Measurements from ENCODE around the gene LCT. TPM values are rescaled to one million over a fixed set of nuclear protein-coding genes. Genes with fewer than 3 reads are reported as not detected.

The LCT gene
- total RNA-seq, 1 experiment from 2014 or later: not detected

DNA sequence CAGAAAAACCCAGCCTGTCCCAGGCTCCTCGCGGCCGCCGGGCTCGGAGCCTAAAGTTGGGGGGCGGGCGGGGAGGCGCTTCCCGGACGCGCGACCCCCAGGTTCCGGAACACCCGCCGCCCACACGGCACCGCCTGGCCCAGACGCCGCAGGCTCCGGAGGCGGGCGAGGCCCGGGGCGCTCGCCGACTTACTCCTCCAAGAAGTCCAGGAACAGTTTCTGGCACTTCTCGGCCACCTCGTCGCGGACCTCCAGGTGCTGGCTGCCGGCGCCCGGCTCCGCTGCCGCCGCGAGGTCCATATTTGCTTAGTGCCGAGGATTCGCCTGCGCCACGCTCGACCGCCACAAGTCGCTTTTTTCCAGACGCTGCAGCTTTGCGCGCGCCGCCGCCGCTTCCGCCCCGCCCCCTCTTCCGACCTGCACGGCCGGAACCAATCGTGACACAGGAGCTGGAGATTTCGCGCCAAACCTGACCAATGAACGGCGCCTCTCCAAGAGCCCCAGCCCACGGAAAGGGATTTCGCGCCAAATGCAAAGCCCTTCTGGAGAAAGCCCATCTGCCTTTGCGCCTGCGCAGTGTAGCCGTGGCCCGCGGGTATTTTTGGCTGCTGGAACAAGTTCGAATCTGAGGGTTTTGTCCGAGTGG, 39.2 kb upstream of the LCT start, which contains the start of gene MCM6:
Gene MCM6, minus strand, starts transcription at position 378 of the 646 bp plus-strand sequence. Its CDS starts 78 bp downstream, at position 300.
- peak within 1 kb of the TSS; percentile 89 for H2AFZ ChIP-seq (ENCODE audit: low read length)
- TF ChIP-seq EZH2 (IDR thresholded peaks at IDR 0.05; ENCODE audit: low read length, unreplicated experiment) (no peak), EZH2phosphoT487 (IDR thresholded peaks at IDR 0.05; ENCODE audit: borderline replicate concordance, low read length) (no peak), CTCF (conservative IDR thresholded peaks at IDR 0.05; ENCODE audit: low read depth, low read length) (no peak)
- H3K27me3 ChIP-seq (ENCODE audit: low read length): no peaks in the 10 kb centered on the region
- H3K9me3 ChIP-seq (ENCODE audit: low read length): no peaks in the 10 kb centered on the region
- ATAC-seq: peak; percentile 92
- peak within 1 kb of the TSS; percentile 97 for H3K9ac ChIP-seq (ENCODE audit: low read length)
- H3K36me3 ChIP-seq (ENCODE audit: low read depth, low read length): peaks cover 6% of the 10 kb centered on the region; the same call in 1 of the 2 replicates
- peak within 1 kb of the TSS; percentile 89 for H3K4me3 ChIP-seq (ENCODE audit: low read length)
- peak; percentile 99 for DNase-seq
- no TSS peak for BruUV-seq (replicated peaks)
- H3K4me2 ChIP-seq (ENCODE audit: low read length): peak within 1 kb of the TSS; percentile 80
- peak within 1 kb of the TSS; percentile 55 for H3K27ac ChIP-seq (ENCODE audit: low read length)
- CTCF ChIA-PET: interaction anchor here (0.7 to 1.0 kb wide), 2 partner anchors 38 to 368 kb away, joined by 4 to 5 read pairs; no protein-coding TSS in a partner anchor
- POLR2A ChIA-PET (ENCODE audit: unreplicated experiment): interaction anchor here (0.6 to 0.7 kb wide), 2 partner anchors 10 to 18 kb away, joined by 3 to 4 read pairs; no protein-coding TSS in a partner anchor
- peaks cover 27% of the 10 kb centered on the region for H4K20me1 ChIP-seq (ENCODE audit: low read length)
- intact Hi-C loops (cut with micrococcal nuclease): no loop called here
- peaks cover 36% of the 10 kb centered on the region for H3K79me2 ChIP-seq (ENCODE audit: low read length)
- no peaks in the 10 kb centered on the region for H3F3A ChIP-seq (ENCODE audit: low read length, unreplicated experiment)
- H3K9me2 ChIP-seq (replicated peaks; ENCODE audit: low read length): no peaks in the 10 kb centered on the region
- peaks cover 17% of the 10 kb centered on the region for H3K4me1 ChIP-seq (ENCODE audit: insufficient read depth, low read length)

- BruUV-seq (replicated peaks): no TSS peak
- peaks cover 6% of the 10 kb centered on the region; the same call in 1 of the 2 replicates for H3K36me3 ChIP-seq (ENCODE audit: low read depth, low read length)
- H3K9ac ChIP-seq (ENCODE audit: low read length): peak overlapping the region; percentile 97
- peak overlapping the region; percentile 89 for H3K4me3 ChIP-seq (ENCODE audit: low read length)
- peaks cover 27% of the 10 kb centered on the region for H4K20me1 ChIP-seq (ENCODE audit: low read length)
- peak; percentile 73 for ATAC-seq
- CTCF ChIA-PET: interaction anchor here (1.0 kb wide), 1 partner anchor 39 kb away, joined by 5 read pairs; no protein-coding TSS in a partner anchor
- peak overlapping the region; percentile 80 for H3K4me2 ChIP-seq (ENCODE audit: low read length)
- intact Hi-C loops (cut with micrococcal nuclease): no loop called here
- H3K27me3 ChIP-seq (ENCODE audit: low read length): no peaks in the 10 kb centered on the region
- peak; percentile 49 for DNase-seq
- TF ChIP-seq EZH2 (IDR thresholded peaks at IDR 0.05; ENCODE audit: low read length, unreplicated experiment): no peak
- TF ChIP-seq CTCF (conservative IDR thresholded peaks at IDR 0.05; ENCODE audit: low read depth, low read length): no peak
- TF ChIP-seq EZH2phosphoT487 (IDR thresholded peaks at IDR 0.05; ENCODE audit: borderline replicate concordance, low read length): no peak
- H2AFZ ChIP-seq (ENCODE audit: low read length): peak overlapping the region; percentile 89
- no peaks in the 10 kb centered on the region for H3K9me3 ChIP-seq (ENCODE audit: low read length)
- peaks cover 36% of the 10 kb centered on the region for H3K79me2 ChIP-seq (ENCODE audit: low read length)
- peak overlapping the region; percentile 55 for H3K27ac ChIP-seq (ENCODE audit: low read length)
- no peaks in the 10 kb centered on the region for H3K9me2 ChIP-seq (replicated peaks; ENCODE audit: low read length)
- peaks cover 17% of the 10 kb centered on the region for H3K4me1 ChIP-seq (ENCODE audit: insufficient read depth, low read length)
- no peaks in the 10 kb centered on the region for H3F3A ChIP-seq (ENCODE audit: low read length, unreplicated experiment)
- POLR2A ChIA-PET (ENCODE audit: unreplicated experiment): interaction anchor here (0.5 kb wide), 1 partner anchor 132 kb away, joined by 4 read pairs; no protein-coding TSS in a partner anchor
Measured at GRCh38 chr2:135875491-135876065, 38.6 kb upstream of the LCT start.
